GM18507 (cell line): ENCODE data around the gene PTGS1.
"Not testable (repeated sequence)": the region's sequence is repeated elsewhere in the genome, so short reads cannot be mapped to it uniquely, and the experiment has no call there.

ENCODE experiments used
- DNase-seq: peaks from one replicate; pipeline ENCODE4 v3.0.0; 2011; ENCODE audit warnings: low read depth; ENCODE audit not compliant: insufficient read length; ENCODE audit errors: extremely low spot score
- FAIRE-seq: peaks from 2 replicates; lab custom pipeline; 2011; peaks lifted over from hg19 to GRCh38; lab: Jason Lieb, UNC

PTGS1 gene

GRCh38 chr9:122370869-122371755 lies at the start of gene PTGS1:
PTGS1 (plus strand) TSS chr9:122371024; CDS start chr9:122371085, 61 bp downstream.
- FAIRE-seq: peak; percentile 54
- peak; percentile 49 for DNase-seq

GRCh38 chr9:122322553-122322952 lies 48.3 kb upstream of the PTGS1 start:
- DNase-seq: no peak
- FAIRE-seq: no peak

GRCh38 chr9:122324665-122325064 lies 46.2 kb upstream of the PTGS1 start:
- not testable (repeated sequence) for DNase-seq, FAIRE-seq

GRCh38 chr9:122325124-122325523 lies 45.7 kb upstream of the PTGS1 start:
- DNase-seq (no peak), FAIRE-seq (no peak)

GRCh38 chr9:122327175-122327574 lies 43.6 kb upstream of the PTGS1 start:
- DNase-seq (no peak), FAIRE-seq (no peak)

GRCh38 chr9:122329597-122329996 lies 41.2 kb upstream of the PTGS1 start:
- FAIRE-seq (no peak), DNase-seq (no peak)

GRCh38 chr9:122330466-122330865 lies 40.4 kb upstream of the PTGS1 start:
- not testable (repeated sequence) for FAIRE-seq, DNase-seq

GRCh38 chr9:122331523-122331927 lies 39.3 kb upstream of the PTGS1 start:
- no peak for FAIRE-seq
- DNase-seq: no peak

GRCh38 chr9:122332083-122332482 lies 38.7 kb upstream of the PTGS1 start:
- no peak for DNase-seq
- no peak for FAIRE-seq

GRCh38 chr9:122332644-122333043 lies 38.2 kb upstream of the PTGS1 start:
- no peak for FAIRE-seq
- DNase-seq: no peak

GRCh38 chr9:122333169-122333808 lies 37.5 kb upstream of the PTGS1 start:
- FAIRE-seq: no peak
- no peak for DNase-seq

- FAIRE-seq (no peak), DNase-seq (no peak)
Observed at GRCh38 chr9:122334916-122335315, 35.9 kb upstream of the PTGS1 start.

GRCh38 chr9:122336189-122336588 lies 34.6 kb upstream of the PTGS1 start:
- no peak for FAIRE-seq
- no peak for DNase-seq

- DNase-seq (no peak), FAIRE-seq (no peak)
Observed at GRCh38 chr9:122336866-122337555, 33.8 kb upstream of the PTGS1 start.

GRCh38 chr9:122337556-122337929 lies 33.3 kb upstream of the PTGS1 start:
- FAIRE-seq (no peak), DNase-seq (no peak)

- FAIRE-seq: no peak
- DNase-seq: no peak
Observed at GRCh38 chr9:122338536-122338935, 32.3 kb upstream of the PTGS1 start.

- FAIRE-seq (no peak), DNase-seq (no peak)
Observed at GRCh38 chr9:122338994-122339393, 31.8 kb upstream of the PTGS1 start.

GRCh38 chr9:122339579-122339978 lies 31.2 kb upstream of the PTGS1 start:
- DNase-seq (no peak), FAIRE-seq (no peak)

- DNase-seq: no peak
- FAIRE-seq: no peak
Observed at GRCh38 chr9:122340161-122340560, 30.7 kb upstream of the PTGS1 start.

- FAIRE-seq (no peak), DNase-seq (no peak)
Observed at GRCh38 chr9:122342323-122343050, 28.3 kb upstream of the PTGS1 start.
